K562 (cell line): ENCODE results near the gene NME4. TPM values are rescaled to one million over a fixed set of nuclear protein-coding genes. Genes with fewer than 3 reads are reported as not detected.

ENCODE experiments used
- BHLHE40 ChIP-seq: IDR thresholded peaks from 2 replicates; pipeline ENCODE4 v1.6.1; 2011; ENCODE audit warnings: low read length, improper control_type of control experiment
- BRD9 ChIP-seq: fragments of 450-650 bp; IDR thresholded peaks from 2 replicates; pipeline ENCODE4 v1.6.1; 2018; ENCODE audit warnings: low read depth; ENCODE audit not compliant: partially characterized antibody
- C11orf30 ChIP-seq: fragments of 450-650 bp; IDR thresholded peaks from 2 replicates; pipeline ENCODE4 v1.6.1; 2016; ENCODE audit warnings: low read depth, mild to moderate bottlenecking
- FOSL1 ChIP-seq: fragments of 200-800 bp; sonication (Bioruptor generic); conservative IDR thresholded peaks from 2 replicates; pipeline ENCODE4 v1.6.1; 2016; ENCODE audit warnings: missing genetic modification characterization, missing compliant biosample characterization
- GABPB1 ChIP-seq: sonication (generic); formaldehyde crosslinking; IDR thresholded peaks from 2 replicates; pipeline ENCODE4 v1.8.0; 2022; ENCODE audit warnings: mild to moderate bottlenecking, missing genetic modification reagents
- HEY1 ChIP-seq: fragments of 250-450 bp; sonication (Bioruptor Pico); IDR thresholded peaks from 2 replicates; pipeline ENCODE4 v1.5.0; 2020; ENCODE audit warnings: mild to moderate bottlenecking, moderate library complexity, borderline replicate concordance
- KLF16 ChIP-seq: IDR thresholded peaks from 2 replicates; pipeline ENCODE4 v1.6.1; 2016; ENCODE audit warnings: antibody characterized with exemption
- MBD1 ChIP-seq: fragments of 250-450 bp; sonication (Bioruptor Pico); IDR thresholded peaks from 2 replicates; pipeline ENCODE4 v1.8.0; 2022; ENCODE audit warnings: inconsistent platforms
- MIER1 ChIP-seq: fragments of 450-650 bp; IDR thresholded peaks from 2 replicates; pipeline ENCODE4 v1.6.1; 2016; ENCODE audit warnings: antibody characterized with exemption, mild to moderate bottlenecking, low read depth
- PHB ChIP-seq: fragments of 250-450 bp; sonication (Bioruptor Pico); IDR thresholded peaks from 2 replicates; pipeline ENCODE4 v1.5.0; 2021
- RFX1 ChIP-seq: fragments of 450-650 bp; IDR thresholded peaks from 2 replicates; pipeline ENCODE4 v1.6.1; 2016; ENCODE audit warnings: mild to moderate bottlenecking, moderate library complexity
- SMARCC2 ChIP-seq: fragments of 450-650 bp; IDR thresholded peaks from 2 replicates; pipeline ENCODE4 v1.6.1; 2017; ENCODE audit warnings: antibody characterized with exemption, moderate library complexity, mild to moderate bottlenecking, low read depth
- TAL1 ChIP-seq: fragments of 450-650 bp; IDR thresholded peaks from 2 replicates; pipeline ENCODE4 v1.6.1; 2016; ENCODE audit warnings: mild to moderate bottlenecking
- ZNF217 ChIP-seq: sonication (generic); formaldehyde crosslinking; IDR thresholded peaks from 2 replicates; pipeline ENCODE4 v1.8.0; 2022; ENCODE audit warnings: mild to moderate bottlenecking, missing genetic modification reagents
- ZNF239 ChIP-seq: fragments of 250-450 bp; sonication (Bioruptor Pico); IDR thresholded peaks from 2 replicates; pipeline ENCODE4 v1.4.0; 2020; ENCODE audit warnings: mild to moderate bottlenecking
- ZNF318 ChIP-seq, 2 experiments: fragments of 450-650 bp; IDR thresholded peaks; 2 replicates each; pipeline ENCODE4 v1.6.1; 2016; ENCODE audit warnings: mild to moderate bottlenecking in 2 of 2, borderline replicate concordance in 1 of 2, low read depth in 1 of 2, moderate library complexity in 1 of 2
- ZNF699 ChIP-seq: fragments of 250-450 bp; sonication (Bioruptor Pico); IDR thresholded peaks from 2 replicates; pipeline ENCODE4 v1.8.0; 2021; ENCODE audit warnings: mild to moderate bottlenecking, moderate library complexity; ENCODE audit not compliant: insufficient replicate concordance
- polyA plus RNA-seq, 8 experiments: library from polyadenylated mRNA; depleted of rRNA in 4 of 8; stranded (reverse) in 5 of 8; unstranded in 3 of 8; fragments of >200 nt; fragmentation: Nextera tagmentation in 2 of 8; fragmentation: Illumina TruSeq in 1 of 8; extraction: Ambion mirVana in 2 of 8; extraction: Trizol in 1 of 8; gene quantifications; 2 replicates each; pipeline versions ENCODE4 v1.2.1 to v1.2.3, GENCODE V29; 2011 to 2014; ENCODE audit warnings: inconsistent platforms in 1 of 8, missing spikeins in 1 of 8
- total RNA-seq, 7 experiments: library from RNA; depleted of rRNA in 6 of 7; stranded (reverse); fragments of >200 nt in 6 of 7; fragmentation: Illumina TruSeq in 2 of 7; extraction: Trizol in 2 of 7; gene quantifications; 2 replicates each; pipeline versions ENCODE4 v1.2.1 to v1.2.3, GENCODE V29; 2011 to 2021; ENCODE audit warnings: low replicate concordance in 1 of 7

NME4 gene
- total and polyA plus RNA-seq, 9 of the 15 experiments (the other 6 are each of a cell fraction or from before 2014, with no cell fraction given): 15.4 to 264 (median 139) TPM

- TF ChIP-seq ZNF318 (IDR thresholded peaks at IDR 0.05; ENCODE audit: borderline replicate concordance in 1 of 2, low read depth in 1 of 2) (no peak), MIER1 (no peak), BRD9 (no peak), C11orf30 (no peak), SMARCC2 (no peak), ZNF699 (CRISPR knock-in tag) (no peak), HEY1 (CRISPR knock-in tag) (no peak), MBD1 (CRISPR knock-in tag) (no peak), BHLHE40 (peak; percentile 95), TAL1 (no peak), ZNF239 (no peak), ZNF217 (CRISPR knock-in tag) (no peak), KLF16 (no peak), RFX1 (no peak), FOSL1 (tag) (no peak), GABPB1 (CRISPR knock-in tag) (peak; percentile 93), PHB (CRISPR knock-in tag) (no peak)
These were observed 26.6 kb upstream of the NME4 start, which contains the start of gene MRPL28 (continued) for GRCh38 chr16:370443-370842.
